Brain pericyte (primary cell): ENCODE data around the gene HOXC13.

Experiments used
- DNase-seq: peaks from one replicate; pipeline ENCODE4 v3.0.0-alpha.2; 2012; ENCODE audit warnings: low read depth, low spot score

HOXC13 gene

DNA sequence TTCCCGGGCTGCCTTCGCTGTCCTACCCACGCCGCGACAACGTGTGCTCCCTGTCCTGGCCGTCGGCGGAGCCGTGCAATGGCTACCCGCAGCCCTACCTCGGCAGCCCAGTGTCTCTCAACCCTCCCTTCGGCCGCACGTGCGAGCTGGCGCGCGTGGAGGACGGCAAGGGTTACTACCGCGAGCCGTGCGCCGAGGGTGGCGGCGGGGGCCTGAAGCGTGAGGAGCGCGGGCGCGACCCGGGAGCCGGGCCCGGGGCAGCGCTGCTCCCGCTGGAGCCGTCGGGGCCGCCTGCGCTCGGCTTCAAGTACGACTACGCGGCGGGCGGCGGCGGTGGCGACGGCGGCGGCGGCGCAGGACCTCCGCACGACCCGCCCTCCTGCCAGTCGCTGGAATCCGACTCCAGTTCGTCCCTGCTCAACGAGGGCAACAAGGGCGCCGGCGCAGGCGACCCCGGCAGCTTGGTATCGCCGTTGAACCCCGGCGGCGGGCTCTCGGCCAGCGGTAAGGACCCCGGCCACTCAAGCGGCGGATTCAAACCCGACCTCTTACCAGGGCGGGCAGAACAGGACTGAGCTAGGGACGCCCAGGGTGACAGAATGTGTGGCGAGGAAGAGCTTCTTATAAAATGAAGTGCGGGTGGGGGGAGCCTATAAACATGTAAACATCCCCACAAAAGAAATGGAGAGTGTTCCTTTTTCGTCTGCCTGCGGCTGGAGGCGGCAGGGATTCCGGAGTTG lies 16.6 kb downstream of the HOXC13 start:
- DNase-seq, result no peak

DNA sequence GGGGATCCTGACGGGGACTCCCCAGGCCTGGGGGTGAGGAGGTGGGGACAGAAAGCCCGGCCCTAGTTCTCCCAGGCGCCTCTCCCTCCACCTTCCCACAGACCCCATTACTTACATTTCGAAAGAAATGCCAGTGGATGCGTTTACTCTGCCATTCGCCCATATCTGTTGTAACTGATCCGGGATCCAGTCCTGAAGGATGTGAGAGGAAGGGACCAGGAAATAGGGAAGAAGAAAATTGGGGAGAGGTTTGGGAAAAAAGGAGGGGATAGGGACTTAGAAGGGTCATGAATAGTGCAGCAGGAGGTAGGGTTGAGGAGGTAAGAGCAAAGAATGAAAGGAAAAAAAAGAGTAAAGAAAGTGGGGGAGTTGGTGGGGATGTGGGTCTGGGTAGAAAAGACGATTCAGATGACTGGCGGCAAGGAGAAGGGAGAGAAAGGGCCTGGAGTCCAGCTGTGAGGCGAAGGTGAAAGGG lies 17.2 kb downstream of the HOXC13 start:
- no peak for DNase-seq

DNA sequence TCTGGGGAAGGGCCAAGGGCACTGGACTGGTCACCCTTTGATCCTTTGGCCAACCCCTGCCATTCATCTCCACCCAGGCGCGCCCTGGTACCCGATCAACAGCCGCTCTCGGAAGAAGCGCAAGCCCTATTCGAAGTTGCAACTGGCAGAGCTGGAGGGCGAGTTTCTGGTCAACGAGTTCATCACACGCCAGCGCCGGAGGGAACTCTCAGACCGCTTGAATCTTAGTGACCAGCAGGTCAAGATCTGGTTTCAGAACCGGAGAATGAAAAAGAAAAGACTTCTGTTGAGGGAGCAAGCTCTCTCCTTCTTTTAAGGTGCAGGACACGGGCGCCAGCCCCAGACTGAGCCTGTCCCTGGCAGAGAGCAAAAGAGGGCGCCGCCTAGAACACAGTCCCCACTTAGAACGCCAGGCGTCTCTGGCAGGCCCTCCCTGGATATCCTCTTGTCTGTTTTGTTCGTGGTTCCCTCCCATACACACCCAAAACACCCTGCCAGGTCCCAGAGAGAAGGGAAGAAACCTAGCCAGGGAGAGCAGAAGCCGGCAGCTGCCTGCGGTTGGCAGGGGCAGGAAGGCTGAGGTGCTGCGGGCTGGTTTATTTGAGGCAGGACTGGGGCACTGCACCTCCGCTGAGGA lies 17.7 kb downstream of the HOXC13 start:
- no peak for DNase-seq

DNA sequence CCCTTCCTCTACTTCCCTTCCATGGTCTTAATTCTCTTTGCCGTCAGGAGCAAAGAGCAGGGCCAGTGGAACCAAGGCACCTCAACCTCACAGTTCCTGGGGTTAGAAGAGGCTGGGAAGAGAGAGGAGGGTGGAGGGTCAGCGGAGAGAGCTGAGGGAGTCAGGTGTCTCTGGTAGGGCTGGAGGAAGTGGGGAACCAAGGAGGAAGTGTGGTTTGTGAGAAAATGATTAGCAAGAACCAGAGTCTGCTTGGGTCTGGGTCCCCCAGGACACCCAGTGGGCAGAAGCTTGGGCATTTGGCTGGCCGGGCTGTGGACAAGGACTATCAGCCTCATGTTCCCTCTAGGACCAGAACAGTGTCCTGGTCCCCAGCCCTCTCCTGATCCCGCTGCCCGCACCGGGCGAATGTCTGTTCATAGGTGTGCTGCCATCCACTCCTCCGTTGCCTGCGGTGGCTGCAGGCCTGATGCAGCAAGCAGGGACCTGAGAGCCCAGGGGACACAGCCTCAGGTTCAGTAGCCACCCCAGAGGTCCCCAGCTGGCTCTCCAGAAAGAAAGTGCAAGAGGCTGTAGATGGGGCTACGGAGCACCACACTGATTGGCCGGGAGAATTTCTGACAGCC lies 18.4 kb downstream of the HOXC13 start:
- DNase-seq, result no peak

DNA sequence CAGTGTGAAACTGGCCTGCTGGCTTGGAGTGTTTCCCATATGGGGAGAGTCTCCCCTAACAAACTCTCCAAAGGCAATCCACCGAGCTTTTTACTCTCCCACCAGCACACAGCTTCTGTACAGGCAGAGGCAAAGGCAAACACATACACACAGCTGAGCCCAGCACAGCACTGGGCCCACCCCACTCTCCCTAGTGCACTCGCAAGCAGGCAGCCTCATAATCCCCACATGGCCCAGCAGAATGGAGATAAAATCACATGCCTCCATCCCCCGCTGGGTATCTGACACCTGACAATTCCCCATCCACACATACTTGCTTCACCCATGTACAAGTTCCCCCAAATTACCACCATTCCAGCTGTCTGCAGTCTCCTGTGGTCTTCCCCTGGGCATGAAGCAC lies 19.5 kb downstream of the HOXC13 start:
- no peak for DNase-seq

DNA sequence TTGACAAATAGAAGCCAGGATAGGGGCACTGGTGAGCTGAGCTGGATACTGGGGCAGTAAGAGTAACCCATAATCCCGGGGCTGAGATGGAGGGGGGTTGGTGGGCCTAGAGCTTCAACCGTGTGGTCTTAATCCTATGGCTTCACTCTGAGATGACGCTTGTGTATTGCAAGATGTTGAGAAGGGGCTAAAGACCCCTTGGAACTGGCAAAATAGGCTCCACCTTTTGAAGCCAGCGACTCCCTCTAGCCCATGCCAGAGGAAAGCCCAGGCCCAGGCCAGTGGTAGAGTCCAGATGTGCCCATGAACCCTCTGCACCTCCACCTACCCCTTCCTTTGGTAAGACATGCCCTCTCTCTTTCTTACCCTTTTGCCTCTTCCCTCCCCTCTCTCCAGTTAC lies 20.7 kb downstream of the HOXC13 start:
- no peak for DNase-seq

DNA sequence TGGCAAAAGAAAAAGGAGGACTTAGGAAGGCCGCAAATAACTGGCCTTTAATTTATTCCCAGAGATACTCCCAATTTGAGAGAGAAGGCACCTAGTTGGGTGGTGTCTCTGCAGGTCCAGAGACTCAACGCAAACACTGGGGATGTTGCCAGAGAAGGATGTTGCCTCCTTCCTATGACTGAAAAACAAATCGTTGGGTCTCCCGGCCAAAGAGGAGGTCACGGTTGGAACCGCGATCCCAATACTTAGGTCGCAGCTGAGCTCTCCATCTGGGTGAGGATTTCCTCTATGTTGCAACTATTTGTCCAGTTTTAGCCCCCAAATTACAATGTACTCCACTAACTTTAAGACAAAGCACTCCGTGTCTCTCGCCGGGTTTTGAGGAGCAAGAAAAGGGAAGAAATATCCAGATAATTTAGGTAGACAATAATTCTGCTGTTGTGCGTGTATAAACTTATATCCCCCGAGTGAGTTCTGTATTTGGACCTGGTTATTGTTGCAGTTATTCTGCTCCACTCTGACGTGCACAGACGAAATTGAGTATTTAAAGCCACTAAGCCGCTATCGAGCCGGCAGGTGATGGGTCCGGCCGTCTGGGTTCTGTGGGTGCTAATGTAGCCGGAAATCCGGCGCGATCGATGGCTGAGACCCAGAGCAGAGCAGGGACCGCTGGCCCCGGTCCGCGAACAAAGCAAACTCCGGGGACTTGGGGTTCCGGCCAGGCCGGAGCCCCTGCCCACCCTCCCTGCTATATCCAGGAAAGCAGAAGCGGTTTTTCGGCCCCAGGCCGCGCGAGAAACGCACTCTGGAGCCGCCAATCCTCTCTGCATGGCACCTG lies 21.8 kb downstream of the HOXC13 start:
- no peak for DNase-seq

DNA sequence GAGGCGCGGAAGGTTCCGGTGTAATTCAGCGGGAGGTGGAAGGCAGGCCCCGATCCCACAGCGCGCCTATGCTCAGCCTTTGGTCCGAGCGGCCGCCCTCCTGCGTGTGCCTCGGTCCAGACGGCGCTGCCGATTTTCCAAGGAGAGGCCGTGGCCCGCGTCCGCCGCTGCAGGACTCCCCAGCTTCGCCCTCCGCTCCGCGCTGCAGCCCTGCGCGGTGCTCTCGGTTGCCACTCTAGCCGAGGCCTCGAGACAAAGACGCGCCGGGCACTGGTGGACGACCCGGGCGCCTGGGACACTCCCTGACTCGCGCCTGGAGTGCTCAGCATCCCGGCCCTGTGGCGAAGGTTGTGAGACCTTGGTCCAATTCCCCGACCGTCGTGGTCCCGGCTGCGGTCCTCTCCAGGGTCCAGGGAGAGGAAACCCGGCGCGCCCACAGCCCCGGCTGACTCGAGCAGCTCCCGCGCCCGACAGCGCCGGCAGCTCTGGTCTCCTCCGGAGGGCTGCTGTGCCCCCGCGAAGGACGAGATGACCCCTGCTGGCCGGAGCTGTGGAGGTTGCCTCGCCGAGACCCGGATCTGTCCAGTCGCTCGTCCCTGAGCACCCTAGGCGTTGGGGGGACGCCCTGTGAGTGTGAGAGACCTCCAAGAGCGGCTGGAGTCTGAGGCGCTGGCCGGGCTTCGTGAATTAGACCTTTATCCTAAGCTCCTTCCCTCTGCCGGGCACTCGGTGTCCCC lies 22.6 kb downstream of the HOXC13 start:
- no peak for DNase-seq

DNA sequence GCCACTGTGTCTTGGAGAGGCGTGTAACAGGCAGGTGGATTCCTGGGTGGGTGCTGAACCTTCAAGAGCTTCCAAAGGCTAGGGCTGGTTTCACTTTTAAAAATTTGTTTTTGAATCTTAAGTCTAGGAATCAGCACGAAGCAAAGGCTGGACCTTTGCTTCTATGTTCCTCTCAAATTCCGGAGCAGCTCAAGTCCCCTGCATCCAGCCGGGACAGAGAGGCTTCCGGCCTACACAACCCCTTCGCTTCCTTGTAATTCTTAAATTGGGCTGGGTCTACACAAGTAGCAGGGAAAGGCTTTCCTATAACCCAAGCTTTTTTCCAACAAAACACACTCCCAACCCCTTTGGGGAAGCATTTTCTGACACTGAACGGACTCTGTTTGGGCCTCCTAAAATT lies 24.4 kb downstream of the HOXC13 start:
- DNase-seq, result no peak

DNA sequence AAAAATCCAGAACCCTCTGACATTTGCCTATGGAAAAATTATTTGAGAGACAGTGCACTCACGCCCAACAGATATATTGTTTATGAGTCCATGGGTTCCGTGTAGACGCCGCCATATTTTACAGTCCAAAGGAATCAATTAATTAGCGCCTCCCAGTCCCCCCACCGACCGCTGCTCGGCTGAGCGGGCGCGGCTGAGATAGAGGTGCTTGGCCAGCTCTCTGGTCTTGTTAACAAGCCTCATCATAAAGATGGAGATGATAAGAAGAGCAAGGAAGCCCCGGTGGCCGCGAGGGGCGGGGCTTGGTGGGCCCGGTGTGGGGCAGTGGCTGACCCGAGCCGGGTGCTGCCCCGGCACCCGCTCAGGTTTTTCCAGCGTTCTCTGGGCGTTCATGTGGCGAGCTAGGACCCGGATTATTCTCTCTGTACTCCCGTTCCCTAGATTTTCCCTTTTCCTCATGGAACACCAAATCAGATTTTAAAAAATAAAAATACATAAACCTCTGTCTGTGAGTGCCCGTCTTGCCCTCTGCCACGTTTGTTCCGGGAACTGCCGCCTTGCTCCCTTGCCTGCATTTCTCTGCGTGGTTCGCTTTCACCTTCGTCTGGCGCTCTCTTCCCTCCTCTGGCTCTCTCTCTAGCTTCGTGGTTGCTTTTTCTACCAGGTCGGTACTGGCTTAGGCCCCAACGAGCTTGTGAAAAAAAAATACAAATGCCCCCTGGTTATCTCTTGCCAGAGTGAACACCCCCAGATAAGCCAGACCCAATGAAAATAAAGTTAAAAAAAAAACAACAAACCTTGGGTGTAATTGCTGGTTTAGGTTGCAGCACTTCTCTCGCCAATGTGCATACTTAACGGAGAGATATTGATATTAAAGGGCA lies 25.0 kb downstream of the HOXC13 start:
- DNase-seq, result no peak

DNA sequence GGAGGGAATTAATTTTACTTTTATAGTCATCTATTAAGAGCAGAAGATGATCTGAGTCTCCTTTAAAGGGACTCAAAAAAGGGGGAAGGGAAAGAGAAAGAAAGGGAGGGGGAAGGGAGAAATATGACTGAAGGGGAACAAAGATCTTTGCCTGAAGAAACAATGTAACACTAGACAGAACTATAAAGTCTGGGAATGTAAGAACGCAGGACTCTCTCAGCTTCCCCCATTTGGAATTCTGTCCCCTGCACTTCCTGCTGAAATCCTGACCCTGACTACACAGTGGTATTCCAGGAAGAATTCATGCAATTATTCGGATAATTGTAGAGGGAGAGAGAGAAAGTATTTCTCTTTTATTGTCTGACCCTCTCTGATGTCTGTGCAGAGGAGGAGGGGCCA lies 25.7 kb downstream of the HOXC13 start:
- no peak for DNase-seq

DNA sequence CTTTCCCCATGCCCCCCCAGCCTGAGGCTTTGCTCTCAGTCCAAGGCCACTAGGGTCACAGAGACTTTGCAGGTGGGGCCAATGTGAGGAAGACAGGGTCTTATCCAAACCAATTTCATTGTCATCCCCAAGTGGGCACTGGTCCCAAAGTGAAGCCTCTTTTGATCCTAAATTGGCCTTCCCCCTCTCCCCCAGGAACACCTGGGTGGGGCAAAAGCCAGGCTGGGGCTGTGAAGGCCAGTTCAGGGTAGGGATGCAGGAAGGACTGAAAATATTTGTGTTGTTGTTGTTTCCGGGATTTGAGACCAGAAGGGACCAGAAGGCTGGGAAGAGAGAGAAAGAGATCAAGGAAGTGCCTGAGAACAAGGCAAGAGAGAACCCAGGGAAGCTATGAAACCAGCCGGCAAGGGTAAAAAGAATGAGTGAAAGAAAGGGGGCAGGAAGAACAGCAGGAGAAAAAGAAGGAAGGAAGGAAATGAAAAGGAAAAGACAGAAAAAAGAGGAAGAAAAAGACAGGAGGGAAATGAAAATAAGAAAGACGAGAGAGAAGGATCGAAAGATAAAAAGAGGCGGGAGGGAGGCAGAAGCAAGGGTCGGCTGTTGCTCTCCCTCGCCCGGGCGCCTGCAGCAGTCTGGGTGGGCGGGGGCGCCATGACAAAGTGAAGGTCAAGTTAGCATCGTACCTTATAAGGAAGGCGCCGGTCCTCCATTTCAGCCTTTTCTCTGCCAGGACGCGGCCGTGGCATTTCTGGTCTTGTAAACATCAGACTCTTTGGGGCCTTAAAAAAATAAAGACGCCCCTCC lies 26.9 kb downstream of the HOXC13 start:
- DNase-seq, result no peak

DNA sequence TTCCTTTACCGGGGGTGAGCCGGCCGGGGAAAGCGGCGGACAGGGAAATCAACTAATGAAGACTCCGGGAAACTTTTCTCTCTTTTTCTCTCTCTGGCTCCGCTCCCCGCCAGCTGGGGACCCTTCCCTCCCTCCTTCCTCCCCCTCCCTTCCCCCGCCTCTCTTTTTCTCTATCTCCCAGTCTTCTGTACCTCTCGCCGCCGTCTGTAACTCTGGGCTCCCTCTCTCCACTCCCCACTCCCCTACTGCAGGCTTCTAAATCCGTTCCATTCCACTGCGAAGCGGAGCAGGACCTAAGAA lies 27.4 kb downstream of the HOXC13 start:
- no peak for DNase-seq

DNA sequence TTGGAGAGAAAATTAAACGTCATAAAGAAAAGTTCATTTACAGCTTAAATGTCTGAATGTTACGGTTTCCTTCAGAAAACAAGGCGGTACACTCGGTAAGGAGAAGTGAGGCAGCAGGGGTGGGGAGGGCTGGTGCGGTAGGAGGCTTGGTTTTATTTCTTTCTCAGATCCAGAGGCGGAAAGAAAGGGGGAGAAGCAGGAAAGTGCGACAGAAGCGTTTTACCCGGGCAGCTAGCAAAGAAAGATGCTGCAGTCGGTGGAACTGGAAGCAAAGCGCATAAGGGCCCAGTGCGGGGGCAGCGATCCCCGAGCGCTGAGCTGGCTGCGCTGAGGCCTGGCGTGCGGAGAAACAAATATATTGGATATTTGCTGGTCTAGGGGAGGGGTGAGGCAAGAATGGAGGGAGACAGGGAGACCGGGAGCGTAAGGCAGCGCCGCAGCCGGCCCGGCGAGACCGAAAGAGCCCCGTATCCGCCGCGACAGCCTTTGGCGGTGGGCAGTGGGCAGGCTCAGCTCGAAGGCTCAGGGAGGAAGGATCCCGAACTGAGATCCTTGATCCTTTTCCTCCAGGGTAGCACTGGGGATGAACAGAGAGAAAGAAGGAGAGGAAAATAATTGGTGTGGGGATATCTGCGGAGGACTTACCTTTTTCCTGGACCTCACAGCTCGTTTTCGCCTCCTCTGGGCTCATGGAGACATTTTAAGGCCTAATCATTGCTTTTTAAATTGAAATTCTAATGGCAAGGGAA lies 27.9 kb downstream of the HOXC13 start:
- DNase-seq, result no peak

DNA sequence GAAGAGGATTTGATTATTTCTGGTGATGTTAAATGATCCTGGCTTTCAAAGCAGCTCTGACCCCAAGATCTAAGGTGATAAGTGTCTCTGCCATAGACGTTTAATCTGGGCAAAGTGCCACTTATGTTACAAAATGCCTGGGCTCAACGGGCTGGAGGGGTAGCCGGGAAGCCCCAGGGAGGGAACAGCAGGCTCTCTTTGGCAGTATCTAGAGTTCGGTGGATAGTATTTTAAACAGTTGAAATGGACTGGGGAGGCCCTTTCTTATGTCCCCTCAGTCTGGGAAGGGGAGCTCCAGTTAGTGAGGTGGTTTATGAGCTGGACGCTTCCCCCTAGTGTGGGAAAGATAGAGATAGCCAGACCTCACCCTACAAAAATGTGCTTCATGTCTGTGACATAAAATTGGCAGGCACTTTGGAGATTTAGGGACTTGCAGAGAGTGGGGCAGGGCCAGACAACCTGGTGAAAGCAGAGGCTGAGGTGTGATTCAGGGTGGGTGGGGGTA lies 28.8 kb downstream of the HOXC13 start:
- no peak for DNase-seq

DNA sequence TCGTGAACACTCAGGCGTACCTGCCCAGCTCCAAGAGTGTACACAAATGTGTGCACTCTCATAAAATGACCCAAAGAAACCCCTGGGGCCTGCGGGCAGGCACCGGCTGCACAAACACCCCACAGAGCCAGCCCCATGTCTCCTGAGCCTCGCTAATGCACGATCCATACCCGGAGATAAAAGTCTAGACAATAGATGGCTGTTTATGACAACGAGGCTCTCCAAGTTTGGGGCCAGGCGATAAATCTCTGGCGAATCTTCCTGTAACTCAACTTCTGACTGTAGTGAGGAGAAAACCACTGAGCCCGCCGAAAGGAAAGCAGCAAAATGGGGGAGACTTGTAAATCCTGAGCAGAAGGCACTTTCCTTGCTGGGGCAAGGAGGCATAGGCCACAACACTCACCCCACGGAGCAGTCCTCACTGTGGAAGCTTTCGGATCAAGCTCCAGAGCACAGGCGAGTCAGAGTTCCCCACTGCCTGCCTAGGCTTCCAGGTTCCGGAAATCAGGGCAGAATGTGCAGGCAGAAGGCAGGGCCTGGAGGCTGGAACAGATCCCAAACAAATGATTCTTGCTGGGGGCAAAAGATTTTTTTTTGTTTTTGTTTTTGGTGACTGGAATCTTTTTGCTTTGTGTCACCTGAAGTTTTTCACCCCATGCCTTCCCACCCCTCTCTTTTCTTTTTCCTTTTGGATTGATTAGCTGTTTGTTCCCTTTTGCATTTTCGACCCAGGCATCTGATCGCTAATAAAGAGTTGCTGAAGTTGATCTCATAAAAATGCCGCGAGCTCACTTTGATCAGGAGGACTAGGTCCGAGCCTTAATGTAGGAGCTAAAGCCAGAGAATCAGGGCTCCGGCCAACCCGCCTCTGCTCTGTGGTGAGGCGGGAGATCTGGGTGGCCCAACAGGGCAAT lies 29.8 kb downstream of the HOXC13 start:
- DNase-seq, result no peak

DNA sequence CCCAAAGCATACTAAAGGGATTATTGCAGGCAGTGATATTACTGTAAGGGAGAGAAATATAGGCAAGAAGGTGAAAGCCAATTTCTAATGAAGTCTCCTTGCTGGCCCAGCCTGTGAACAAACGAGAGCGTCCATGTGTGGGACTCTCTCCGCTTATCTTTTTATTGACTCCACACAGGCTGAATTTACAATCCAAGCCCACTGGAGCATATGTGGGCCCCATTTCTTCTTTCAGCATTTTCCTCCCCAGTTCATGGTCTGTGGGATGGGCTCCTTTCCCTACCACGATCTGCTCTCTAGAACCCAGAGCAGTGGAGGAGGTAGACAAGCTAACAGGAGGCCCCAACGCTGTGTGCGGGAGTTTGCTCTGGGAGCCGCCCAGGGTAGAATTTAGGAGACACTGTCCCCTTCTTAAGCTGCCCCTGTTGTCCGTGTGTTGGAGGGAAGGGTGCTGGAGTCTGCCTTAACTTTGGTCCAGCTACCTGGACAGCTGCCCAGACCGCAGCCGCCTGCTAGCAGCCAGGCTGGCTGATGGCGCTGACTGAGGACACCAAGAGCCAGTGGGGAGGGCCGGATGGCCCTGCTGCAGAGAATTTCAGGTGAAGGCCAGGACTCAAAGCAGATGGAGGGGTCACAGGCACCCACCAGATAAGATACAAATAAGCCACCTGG lies 31.1 kb downstream of the HOXC13 start:
- DNase-seq, result no peak
